Upper lobe of left lung (tissue), 4 donors: Measurements from ENCODE around the gene RNF111.

Experiments
- EP300 ChIP-seq, 4 donors: sonication (generic); formaldehyde crosslinking; IDR thresholded peaks; one replicate each; pipeline ENCODE4 v1.5.1; 2017; ENCODE audit warnings: antibody characterized with exemption in 4 of 4, control low read depth in 2 of 4
- POLR2A ChIP-seq, 4 donors: fragments of 450-650 bp; IDR thresholded peaks; one replicate each; pipeline ENCODE4 v1.5.1; 2016 to 2017; ENCODE audit warnings: antibody characterized with exemption in 4 of 4, mild to moderate bottlenecking in 2 of 4
- TF ChIP-seq, protein P1 (sequence below), 6 experiments: fragments of 450-650 bp in 4 of 6; fragments of 200-600 bp in 2 of 6; sonication (generic) in 2 of 6; IDR thresholded peaks; one replicate each; pipeline ENCODE4 v1.5.1; 2016 to 2019; ENCODE audit warnings: antibody characterized with exemption in 6 of 6

- TF ChIP-seq, protein P1, sequence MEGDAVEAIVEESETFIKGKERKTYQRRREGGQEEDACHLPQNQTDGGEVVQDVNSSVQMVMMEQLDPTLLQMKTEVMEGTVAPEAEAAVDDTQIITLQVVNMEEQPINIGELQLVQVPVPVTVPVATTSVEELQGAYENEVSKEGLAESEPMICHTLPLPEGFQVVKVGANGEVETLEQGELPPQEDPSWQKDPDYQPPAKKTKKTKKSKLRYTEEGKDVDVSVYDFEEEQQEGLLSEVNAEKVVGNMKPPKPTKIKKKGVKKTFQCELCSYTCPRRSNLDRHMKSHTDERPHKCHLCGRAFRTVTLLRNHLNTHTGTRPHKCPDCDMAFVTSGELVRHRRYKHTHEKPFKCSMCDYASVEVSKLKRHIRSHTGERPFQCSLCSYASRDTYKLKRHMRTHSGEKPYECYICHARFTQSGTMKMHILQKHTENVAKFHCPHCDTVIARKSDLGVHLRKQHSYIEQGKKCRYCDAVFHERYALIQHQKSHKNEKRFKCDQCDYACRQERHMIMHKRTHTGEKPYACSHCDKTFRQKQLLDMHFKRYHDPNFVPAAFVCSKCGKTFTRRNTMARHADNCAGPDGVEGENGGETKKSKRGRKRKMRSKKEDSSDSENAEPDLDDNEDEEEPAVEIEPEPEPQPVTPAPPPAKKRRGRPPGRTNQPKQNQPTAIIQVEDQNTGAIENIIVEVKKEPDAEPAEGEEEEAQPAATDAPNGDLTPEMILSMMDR (IDR thresholded peaks at IDR 0.05): peak; percentile 35 to 74 (median 60)
- TF ChIP-seq POLR2A (IDR thresholded peaks at IDR 0.05): no peak
- no peak for TF ChIP-seq EP300 (IDR thresholded peaks at IDR 0.05)
Measured at GRCh38 chr15:58957101-58957973, 30.1 kb upstream of the RNF111 start.
